Ecto neural progenitor cell (in vitro differentiated cells): ENCODE data around the gene SLC36A4.
A peak's percentile ranks its signal among the peaks of the same experiment; 100 is the strongest.
"Not testable (repeated sequence)": the region's sequence is repeated elsewhere in the genome, so short reads cannot be mapped to it uniquely, and the experiment has no call there.

Experiments used
- DNase-seq: peaks from one replicate; pipeline ENCODE4 v3.0.0-alpha.2; 2018; ENCODE audit warnings: low spot score

SLC36A4 gene

GRCh38 chr11:93197380-93198214 lies at the start of gene SLC36A4:
TSS of gene SLC36A4 (minus strand) at chr11:93197991. CDS start at chr11:93197832, 159 bp downstream.
- DNase-seq, result peak; percentile 94

GRCh38 chr11:93246790-93247189 lies 49.0 kb upstream of the SLC36A4 start:
- not testable (repeated sequence) for DNase-seq

GRCh38 chr11:93244018-93244417 lies 46.2 kb upstream of the SLC36A4 start:
- DNase-seq, result no peak

- no peak for DNase-seq
Measured at GRCh38 chr11:93239966-93240365, 42.2 kb upstream of the SLC36A4 start.

- no peak for DNase-seq
Measured at GRCh38 chr11:93238956-93239355, 41.2 kb upstream of the SLC36A4 start.

GRCh38 chr11:93236741-93237675 lies 39.2 kb upstream of the SLC36A4 start:
- no peak for DNase-seq

- peak; percentile 81 for DNase-seq
Measured at GRCh38 chr11:93234602-93235207, 36.9 kb upstream of the SLC36A4 start.

GRCh38 chr11:93229876-93230275 lies 32.1 kb upstream of the SLC36A4 start:
- DNase-seq, result no peak

- no peak for DNase-seq
Measured at GRCh38 chr11:93225662-93226061, 27.9 kb upstream of the SLC36A4 start.

- DNase-seq, result no peak
Measured at GRCh38 chr11:93221539-93221938, 23.7 kb upstream of the SLC36A4 start.

GRCh38 chr11:93220078-93220477 lies 22.3 kb upstream of the SLC36A4 start:
- no peak for DNase-seq

GRCh38 chr11:93219440-93219839 lies 21.6 kb upstream of the SLC36A4 start:
- DNase-seq, result no peak

GRCh38 chr11:93216511-93217101 lies 18.8 kb upstream of the SLC36A4 start:
- DNase-seq, result no peak

- DNase-seq, result no peak
Measured at GRCh38 chr11:93213622-93214021, 15.8 kb upstream of the SLC36A4 start.

GRCh38 chr11:93212094-93212493 lies 14.3 kb upstream of the SLC36A4 start:
- DNase-seq, result no peak

- no peak for DNase-seq
Measured at GRCh38 chr11:93209466-93209865, 11.7 kb upstream of the SLC36A4 start.

- DNase-seq, result no peak
Measured at GRCh38 chr11:93208663-93209270, 11.0 kb upstream of the SLC36A4 start.

- no peak for DNase-seq
Measured at GRCh38 chr11:93199616-93200015, 1.8 kb upstream of the SLC36A4 start.

- no peak for DNase-seq
Measured at GRCh38 chr11:93198215-93198845, 539 bp upstream of the SLC36A4 start.

GRCh38 chr11:93196816-93197379 lies 893 bp downstream of the SLC36A4 start:
- no peak for DNase-seq
